NCI-H128 (cell line): ENCODE measurements around the gene KRTAP3-2.
"Not testable (repeated sequence)": the region's sequence is repeated elsewhere in the genome, so short reads cannot be mapped to it uniquely, and the experiment has no call there.

ENCODE experiments used
- DNase-seq: peaks from one replicate; lab custom pipeline; 2025; ENCODE audit not compliant: unreplicated experiment; lab: John Stamatoyannopoulos, UW

Gene KRTAP3-2

DNA sequence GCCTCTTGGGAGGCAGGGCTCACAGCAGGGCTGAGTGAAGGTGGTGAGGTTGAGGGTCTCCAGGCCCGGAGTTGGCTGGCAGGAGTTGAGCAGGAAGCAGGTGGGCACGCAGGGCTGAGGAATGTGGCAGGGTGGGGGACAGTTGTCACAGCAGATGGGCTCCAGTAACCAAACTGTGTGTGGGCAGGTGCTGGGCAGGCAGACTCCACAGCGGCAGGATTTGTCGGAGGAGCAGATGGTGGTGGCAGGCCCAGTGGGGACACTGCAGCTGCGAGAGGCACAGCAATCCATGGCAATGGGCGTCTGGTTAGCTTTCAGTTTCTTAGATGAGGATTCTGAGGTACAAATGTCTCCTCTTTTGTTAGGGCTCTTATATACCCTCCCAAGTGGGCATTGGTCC is at the start of gene KRTAP3-2:
KRTAP3-2 (minus strand) TSS at position 344 of the 400 bp plus-strand sequence; CDS start at position 291, 53 bp downstream.
- not testable (repeated sequence) for DNase-seq

DNA sequence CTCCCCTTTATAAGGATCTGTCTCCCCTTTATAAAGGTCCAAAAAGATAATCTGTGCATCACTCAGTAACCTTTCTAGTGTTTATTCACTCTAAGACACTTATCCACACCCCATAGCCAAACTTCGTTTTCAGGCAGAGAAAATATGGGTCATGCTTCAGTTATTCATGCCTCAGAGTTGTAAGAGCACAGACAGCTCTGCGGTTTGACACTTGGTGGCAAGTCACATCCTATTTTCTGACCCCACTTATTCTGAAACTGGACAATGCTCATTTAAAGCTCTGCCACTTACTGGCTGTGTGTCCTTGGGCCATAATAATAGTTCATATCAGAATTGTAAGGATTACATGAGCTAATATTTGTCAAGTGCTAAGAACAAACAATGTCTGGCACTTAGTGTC is 49.4 kb upstream of the KRTAP3-2 start:
- DNase-seq: no peak

DNA sequence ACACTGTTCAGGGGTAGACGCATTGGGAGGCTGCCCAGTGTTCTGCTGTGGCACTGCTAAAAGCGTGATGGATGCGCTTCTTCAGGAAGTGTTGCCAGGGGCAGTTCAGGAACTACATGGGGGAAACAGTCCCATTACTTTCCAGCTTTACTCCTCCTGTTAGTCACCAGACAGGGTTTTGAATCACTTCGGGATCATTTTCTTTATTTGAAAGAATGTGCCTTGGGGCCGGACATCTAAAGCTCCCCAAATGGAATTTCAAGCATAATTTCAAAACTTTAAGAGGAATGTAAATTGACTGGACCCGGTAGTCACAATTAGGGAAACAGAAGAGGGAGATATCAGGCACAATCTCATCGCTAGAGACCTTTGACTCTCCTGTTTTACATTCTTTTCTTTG is 48.7 kb upstream of the KRTAP3-2 start:
- no peak for DNase-seq

DNA sequence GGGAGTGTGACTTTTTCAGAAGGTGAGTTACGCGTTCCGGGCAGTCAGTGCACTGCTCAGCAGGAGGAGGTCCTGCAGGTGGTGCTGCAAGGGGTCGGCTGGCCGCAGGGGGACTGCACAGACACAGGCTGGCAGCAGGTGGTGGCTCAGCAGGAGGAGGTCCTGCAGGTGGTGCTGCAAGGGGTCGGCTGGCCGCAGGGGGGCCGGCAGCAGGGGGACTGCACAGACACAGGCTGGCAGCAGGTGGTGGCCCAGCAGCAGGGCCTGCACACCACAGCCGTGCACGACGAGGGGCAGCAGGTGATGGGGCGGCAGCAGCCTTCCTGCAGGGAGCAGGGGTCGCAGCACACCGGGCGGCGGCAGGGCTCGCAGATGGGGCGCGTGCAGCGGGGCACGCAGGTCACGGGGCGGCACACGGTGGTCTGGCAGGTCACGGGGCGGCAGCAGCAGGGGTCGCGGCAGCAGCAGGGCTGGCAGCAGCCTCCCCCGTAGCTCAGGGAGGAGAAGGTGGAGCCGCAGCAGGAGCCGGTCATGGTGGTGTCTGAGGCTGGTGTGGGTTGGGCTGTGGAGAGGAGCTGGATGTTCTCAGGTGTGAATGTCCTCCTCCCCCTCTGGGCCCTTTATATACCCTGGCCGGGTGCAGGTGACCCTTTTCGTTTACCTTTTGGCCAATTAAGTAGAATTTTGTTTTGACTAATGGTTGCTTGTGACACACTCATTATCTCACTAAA is 47.2 kb upstream of the KRTAP3-2 start, which contains the start of gene KRTAP2-1:
KRTAP2-1 (minus strand) TSS at position 582 of the 731 bp plus-strand sequence; CDS start at position 533, 49 bp downstream.
- not testable (repeated sequence) for DNase-seq

DNA sequence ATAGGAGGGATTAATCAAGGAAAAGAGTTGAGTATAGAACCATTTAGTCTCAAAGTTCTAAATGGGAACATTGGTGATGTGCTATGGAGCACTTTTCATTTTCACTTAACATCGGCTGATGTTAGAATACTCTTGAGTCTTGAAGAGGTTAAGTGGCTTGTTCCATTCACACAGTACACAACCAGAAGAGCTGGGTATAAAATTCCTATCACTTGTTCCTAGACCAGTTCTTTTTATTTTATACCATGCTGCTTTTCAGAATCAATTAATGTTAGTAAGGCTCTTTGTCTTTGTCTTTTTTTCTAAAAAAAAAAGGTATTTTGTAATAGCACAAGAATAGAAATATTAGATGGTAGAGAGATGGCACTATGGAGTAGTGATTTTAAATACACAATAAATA is 43.2 kb upstream of the KRTAP3-2 start:
- no peak for DNase-seq

DNA sequence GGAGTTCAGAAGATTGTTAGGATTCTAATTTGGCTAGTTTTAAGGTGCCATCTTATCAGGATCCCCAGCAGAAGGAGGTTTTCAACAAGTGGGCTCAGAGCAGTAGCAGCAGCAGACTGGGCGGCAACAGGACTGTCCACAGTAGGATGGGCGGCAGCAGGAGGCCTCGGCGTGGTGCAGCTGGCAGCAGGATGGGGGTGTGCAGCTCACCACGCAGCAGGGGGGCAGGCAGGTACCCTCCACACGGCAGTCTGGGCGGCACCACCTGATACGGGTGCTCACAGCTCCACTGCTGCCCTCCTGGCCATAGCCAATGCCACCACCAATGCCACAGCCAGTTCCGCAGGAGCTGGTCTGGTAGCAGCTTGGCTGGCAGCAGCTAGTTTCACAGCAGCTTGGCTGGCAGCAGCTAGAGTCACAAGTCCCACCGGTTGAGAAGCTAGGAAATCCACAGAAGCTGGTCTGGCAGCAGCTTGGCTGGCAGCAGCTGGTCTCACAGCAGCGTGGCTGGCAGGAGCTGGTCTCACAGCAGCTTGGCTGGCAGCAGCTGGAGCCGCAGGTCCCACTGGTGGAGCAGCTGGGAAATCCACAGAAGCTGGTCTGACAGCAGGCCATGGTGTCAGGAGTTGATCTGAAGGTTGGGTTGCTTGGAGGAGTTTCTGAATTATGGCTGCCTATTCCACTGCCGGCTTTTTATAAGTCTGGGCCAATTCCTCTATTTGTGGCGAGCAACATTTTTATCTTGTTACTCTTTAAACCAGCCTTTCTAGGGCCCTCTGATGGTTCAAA is 41.3 kb upstream of the KRTAP3-2 start, which contains the start of gene KRTAP1-1:
KRTAP1-1 (minus strand) TSS at position 668 of the 789 bp plus-strand sequence; CDS start at position 615, 53 bp downstream.
- not testable (repeated sequence) for DNase-seq

DNA sequence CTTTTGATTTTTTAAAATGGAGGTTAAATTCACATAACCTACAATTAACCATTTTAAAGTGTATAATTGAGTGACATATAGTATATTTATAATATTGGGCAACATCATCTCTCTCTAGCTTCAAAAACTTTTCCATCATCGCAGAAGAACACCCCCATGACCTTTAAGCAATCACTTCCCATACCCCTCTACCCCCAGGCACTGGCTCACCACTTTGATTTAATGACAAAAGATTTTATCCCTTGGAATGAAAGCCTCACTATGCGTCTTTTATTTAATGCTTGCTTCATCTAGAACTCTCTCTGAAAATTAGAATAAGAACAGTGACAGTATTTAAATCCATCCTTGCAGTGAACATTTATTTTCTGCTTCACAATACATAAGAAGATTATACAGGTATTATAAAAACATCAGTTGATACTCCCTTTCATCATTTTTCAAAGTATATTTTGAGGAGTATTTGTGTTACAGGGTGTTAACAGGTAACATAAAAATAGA is 38.2 kb upstream of the KRTAP3-2 start:
- no peak for DNase-seq

DNA sequence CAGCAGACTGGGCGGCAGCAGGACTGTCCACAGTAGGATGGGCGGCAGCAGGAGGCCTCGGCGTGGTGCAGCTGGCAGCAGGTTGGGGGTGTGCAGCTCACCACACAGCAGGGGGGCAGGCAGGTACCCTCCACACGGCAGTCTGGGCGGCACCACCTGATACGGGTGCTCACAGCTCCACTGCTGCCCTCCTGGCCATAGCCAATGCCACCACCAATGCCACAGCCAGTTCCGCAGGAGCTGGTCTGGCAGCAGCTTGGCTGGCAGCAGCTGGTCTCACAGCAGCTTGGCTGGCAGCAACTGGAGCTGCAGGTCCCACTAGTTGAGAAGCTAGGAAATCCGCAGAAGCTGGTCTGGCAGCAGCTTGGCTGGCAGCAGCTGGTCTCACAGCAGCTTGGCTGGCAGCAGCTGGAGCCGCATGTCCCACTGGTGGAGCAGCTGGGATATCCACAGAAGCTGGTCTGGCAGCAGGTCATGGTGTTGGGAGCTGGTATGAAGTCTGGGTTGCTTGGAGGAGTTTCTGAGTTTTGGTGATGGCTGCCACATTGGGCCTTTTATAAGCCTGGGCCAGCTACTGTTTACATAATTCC is 34.7 kb upstream of the KRTAP3-2 start, which contains the start of gene KRTAP1-3:
KRTAP1-3 (minus strand) TSS at position 529 of the 590 bp plus-strand sequence; CDS start at position 476, 53 bp downstream.
- DNase-seq: not testable (repeated sequence)

DNA sequence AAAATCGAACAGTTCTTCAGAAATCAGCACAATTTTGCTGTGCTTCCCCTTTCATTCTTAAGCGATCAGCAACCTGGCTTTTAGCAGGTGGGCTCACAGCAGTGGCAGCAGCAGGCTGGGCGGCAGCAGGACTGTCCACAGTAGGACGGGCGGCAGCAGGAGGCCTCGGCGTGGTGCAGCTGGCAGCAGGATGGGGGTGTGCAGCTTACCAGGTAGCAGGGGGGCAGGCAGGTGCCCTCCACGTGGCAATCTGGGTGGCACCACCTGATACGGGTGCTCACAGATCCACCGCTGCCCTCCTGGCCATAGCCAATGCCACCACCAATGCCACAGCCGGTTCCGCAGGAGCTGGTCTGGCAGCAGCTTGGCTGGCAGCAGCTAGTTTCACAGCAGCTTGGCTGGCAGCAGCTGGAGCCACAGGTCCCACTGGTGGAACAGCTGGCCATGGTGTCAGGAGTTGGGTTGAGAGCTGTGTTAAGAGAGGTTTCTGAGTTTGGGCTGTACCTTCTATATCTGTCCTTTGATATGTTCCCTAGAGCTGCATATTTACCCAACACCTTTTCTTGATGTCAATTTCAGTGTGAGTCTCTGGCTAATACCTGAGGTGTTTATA is 30.0 kb upstream of the KRTAP3-2 start, which contains the start of gene KRTAP1-4:
KRTAP1-4 (minus strand) TSS at position 563 of the 613 bp plus-strand sequence; CDS start at position 446, 117 bp downstream.
- no peak for DNase-seq

DNA sequence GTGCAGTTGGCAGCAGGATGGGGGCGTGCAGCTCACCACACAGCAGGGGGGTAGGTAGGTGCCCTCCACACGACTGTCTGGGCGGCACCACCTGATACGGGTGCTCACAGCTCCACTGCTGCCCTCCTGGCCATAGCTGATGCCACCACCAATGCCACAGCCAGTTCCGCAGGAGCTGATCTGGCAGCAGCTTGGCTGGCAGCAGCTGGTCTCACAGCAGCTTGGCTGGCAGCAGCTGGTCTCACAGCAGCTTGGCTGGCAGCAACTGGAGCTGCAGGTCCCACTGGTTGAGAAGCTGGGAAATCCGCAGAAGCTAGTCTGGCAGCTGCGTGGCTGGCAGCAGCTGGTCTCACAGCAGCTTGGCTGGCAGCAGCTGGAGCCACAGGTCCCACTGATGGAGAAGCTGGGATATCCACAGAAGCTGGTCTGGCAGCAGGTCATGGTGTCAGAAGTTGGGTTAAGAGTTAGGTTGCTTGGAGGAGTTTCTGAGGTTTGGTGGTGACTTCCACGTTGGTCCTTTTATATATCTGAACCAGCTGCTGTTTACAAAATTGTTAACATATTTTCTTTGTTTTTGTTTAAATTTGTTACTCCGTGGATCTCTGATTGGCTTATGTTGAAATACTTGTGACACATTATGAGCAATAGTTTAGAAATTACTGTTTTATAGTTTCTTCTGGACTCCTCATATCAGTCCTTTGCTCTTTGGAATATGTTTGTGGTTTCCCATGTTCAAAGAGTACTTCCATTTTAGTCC is 27.2 kb upstream of the KRTAP3-2 start, which contains the start of gene KRTAP1-5:
KRTAP1-5 (minus strand) TSS at position 494 of the 757 bp plus-strand sequence; CDS start at position 441, 53 bp downstream.
- no peak for DNase-seq

DNA sequence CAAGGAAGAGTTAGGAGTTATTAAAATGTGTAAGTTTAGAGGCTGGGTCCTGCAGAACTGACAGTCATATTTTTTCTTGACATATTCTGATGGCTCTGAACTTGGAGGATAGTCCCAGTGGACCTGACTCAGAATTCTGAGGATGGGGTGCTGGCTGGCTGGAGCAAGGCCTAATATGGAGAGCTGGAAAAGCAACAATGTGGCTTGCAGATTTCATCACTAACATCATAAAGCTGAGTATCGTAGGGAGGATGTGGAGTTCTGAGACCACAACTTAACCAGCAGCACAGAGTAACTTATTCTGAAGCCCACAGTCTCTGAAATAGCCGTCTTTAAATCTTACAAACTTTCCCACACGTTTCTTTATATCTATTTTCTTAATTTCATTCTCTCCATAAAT is 25.0 kb upstream of the KRTAP3-2 start:
- DNase-seq: no peak

DNA sequence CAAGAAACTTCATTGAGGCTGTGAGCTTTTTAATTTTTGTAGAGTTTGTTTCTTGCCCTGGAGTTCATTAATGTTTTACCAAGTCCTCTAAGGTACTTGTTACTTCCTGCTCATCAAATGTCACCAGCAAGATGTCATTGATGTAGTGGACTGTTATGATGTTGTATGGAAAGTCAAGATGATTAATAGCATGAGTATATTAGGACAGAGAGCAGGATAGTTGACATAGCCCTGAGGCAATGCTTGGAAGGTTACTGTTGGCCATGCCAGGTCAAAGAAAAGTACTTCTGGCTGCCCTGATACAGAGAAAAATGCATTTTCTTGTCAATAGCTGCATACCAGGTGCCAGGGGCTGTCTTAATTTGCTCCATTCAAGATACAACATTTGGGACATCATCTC is 20.6 kb upstream of the KRTAP3-2 start:
- no peak for DNase-seq

DNA sequence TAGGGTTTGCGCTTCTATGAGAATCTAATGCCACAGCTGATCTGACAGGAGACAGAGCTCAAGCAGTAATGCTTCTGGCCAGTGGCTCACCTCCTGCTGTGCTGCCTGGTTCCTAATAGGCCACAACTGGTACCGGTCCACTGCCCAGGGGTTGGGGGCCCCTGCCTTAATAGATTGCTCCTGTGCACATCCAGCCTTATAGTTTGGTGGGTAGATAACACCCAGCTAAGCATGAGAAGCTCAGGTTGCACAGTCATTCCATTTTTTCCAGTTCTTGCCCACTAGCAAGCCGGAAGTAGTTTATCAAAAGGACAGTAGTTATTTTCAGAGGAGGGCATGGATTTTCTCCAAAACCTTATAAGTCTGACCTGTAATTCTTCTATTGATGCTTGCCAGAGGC is 19.7 kb upstream of the KRTAP3-2 start:
- no peak for DNase-seq

DNA sequence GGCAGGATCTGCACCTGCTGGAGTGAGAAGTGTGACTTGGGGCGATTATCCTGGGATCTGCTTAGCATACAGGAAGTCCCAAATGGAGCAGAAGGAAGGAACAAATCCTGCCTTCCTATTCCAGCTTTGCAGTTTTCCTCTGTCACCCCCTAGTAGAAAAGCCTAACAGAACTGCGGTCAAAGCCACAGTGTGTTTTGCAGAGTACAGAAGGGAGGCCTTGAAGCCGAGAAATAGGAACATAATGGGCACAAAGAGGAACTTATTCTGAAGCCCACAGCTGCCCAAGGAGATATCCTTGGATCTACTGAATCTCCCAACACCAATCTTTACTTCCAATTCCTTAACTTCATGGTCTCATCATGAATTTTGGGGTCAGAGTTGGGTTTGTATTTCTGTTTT is 18.8 kb upstream of the KRTAP3-2 start:
- no peak for DNase-seq

DNA sequence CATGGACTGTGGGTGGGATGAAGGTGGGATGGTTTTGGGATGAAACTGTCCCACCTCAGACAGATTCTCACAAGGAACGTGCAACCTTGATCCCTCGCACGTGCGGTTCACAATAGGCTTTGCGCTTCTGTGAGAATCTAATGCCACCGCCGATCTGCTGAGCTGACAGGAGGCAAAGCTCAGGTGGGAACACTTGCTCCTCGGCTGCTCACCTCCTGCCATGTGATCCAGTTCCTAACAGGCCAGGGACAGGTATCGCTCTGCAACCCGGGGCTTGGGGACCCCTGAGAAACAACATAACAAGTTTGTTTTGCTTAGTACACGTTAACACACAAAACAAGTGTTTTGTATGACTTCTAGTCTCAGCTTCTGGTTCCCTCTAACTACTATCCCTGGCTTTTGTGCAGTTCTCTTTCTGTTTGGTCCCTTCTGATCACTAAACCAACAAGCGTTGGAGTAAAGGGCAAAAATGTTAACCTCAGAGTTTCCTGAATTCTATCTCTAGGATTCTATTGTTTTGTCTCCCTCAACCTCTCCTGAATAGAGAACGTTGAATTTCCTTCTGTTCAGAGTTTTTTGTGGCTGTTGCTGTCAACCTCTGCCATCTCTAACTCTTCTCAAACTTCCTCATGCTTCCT is 17.0 kb upstream of the KRTAP3-2 start:
- DNase-seq: no peak

DNA sequence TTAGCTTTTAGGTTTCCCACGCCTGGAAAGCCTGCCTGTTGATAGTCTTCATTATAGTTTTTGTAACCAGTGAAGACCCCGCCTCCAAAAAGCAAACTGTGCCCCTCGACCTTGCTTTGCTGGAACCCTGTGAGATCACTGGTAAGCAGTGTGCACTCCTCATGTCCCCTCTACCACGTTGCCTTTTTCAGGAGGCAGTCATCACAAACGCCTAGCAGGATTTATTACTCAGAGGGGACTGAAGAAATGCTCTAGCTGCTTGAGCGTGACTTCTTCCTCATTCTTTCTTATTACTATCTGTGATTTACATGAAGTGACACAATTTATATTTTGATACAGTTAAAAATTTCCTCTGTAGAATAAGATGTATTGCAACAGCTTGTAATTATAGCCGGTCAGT is 15.7 kb upstream of the KRTAP3-2 start:
- no peak for DNase-seq

DNA sequence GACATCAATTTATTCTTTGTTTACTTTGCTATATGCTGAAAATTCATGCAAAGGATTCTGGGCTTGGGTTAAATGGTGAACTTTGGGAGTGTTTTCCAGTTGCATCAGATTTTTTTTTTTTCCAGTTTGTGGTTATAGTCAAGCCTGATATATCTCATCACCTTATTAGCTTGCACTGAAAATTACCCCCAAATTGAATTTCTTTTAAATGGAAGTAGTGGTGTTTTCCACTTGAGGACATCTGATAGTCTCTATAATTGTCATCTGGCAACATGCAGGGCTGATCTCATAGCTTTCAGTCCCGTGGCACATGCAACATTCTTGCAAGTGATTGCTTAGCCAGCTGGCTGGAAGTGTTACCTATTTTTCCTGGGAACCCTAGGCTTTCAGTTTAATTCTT is 13.9 kb upstream of the KRTAP3-2 start:
- no peak for DNase-seq

DNA sequence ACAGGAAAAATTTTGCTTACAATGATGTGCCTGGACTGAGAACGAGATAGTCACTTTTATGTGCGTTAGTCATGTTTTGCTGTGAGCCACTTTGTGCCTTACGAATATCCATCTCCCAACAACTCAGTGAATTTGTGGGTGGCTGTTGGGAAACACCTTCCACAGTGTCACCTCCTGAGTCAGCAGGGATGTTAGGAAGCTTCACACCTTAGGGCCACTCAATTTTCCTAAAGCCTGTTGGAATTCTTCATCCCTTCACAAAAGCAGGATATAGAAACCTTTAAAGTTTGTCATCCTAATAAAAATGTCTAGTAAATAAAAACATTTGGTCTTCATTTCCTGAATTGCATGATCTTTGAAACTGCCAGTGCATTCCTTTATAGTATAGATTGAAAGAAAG is 13.5 kb upstream of the KRTAP3-2 start:
- DNase-seq: no peak
